GM23338 (cell line): Measurements from ENCODE around the gene CAT. TPM values are rescaled to one million over a fixed set of nuclear protein-coding genes. Genes with fewer than 3 reads are reported as not detected.

Experiments
- ATAC-seq: fragments of 200-7000 bp; cut with Tn5 transposase; 3 replicates; pipeline ENCODE4 v1.9.1; 2020
- DNase-seq: peaks from one replicate; pipeline ENCODE4 v3.0.0-alpha.2; 2015; ENCODE audit warnings: low spot score
- H2AFZ ChIP-seq: fragments of 200-600 bp; sonication (generic); 2 replicates; pipeline ENCODE4 v1.8.0; 2016; ENCODE audit warnings: antibody characterized with exemption, mild to moderate bottlenecking, moderate library complexity
- H3F3A ChIP-seq: fragments of 200-600 bp; sonication (generic); replicated peaks from 2 replicates; pipeline ENCODE4 v1.8.0; 2017; ENCODE audit warnings: antibody characterized with exemption, mixed run types, low read depth
- H3K27ac ChIP-seq: fragments of 200-600 bp; sonication (generic); 2 replicates; pipeline ENCODE4 v1.6.1; 2016; ENCODE audit warnings: low read depth
- H3K27me3 ChIP-seq: fragments of 200-600 bp; sonication (generic); 2 replicates; pipeline ENCODE4 v1.8.0; 2016; ENCODE audit warnings: mild to moderate bottlenecking, mixed run types, moderate library complexity; ENCODE audit not compliant: insufficient read depth
- H3K36me3 ChIP-seq: fragments of 200-600 bp; sonication (generic); 2 replicates; pipeline ENCODE4 v1.8.0; 2016; ENCODE audit warnings: mild to moderate bottlenecking; ENCODE audit not compliant: insufficient read depth
- H3K4me1 ChIP-seq: fragments of 200-600 bp; sonication (generic); 2 replicates; pipeline ENCODE4 v1.8.0; 2016; ENCODE audit warnings: mild to moderate bottlenecking, moderate library complexity; ENCODE audit not compliant: insufficient read depth
- H3K4me2 ChIP-seq: fragments of 200-600 bp; sonication (generic); 2 replicates; pipeline ENCODE4 v1.7.1; 2017; ENCODE audit warnings: mixed run types
- H3K4me3 ChIP-seq: fragments of 200-600 bp; sonication (generic); 2 replicates; pipeline ENCODE4 v1.6.1; 2016; ENCODE audit warnings: mixed run types
- H3K79me2 ChIP-seq: fragments of 200-600 bp; sonication (generic); replicated peaks from 2 replicates; pipeline ENCODE4 v1.8.0; 2017; ENCODE audit warnings: mild to moderate bottlenecking; ENCODE audit not compliant: insufficient read depth
- H3K9me2 ChIP-seq: fragments of 200-600 bp; sonication (generic); 2 replicates; pipeline ENCODE4 v1.8.0; 2017; ENCODE audit not compliant: insufficient read depth
- H4K20me1 ChIP-seq: fragments of 200-600 bp; sonication (generic); replicated peaks from 2 replicates; pipeline ENCODE4 v1.8.0; 2017; ENCODE audit warnings: mild to moderate bottlenecking; ENCODE audit not compliant: insufficient read depth
- H3K27ac Mint-ChIP-seq: 2 replicates; pipeline ENCODE4 v1.8.0; 2020; ENCODE audit warnings: inconsistent platforms, mild to moderate bottlenecking, moderate library complexity, mixed read lengths
- H3K27me3 Mint-ChIP-seq: 3 replicates; pipeline ENCODE4 v1.8.0; 2022; ENCODE audit warnings: low read depth, mild to moderate bottlenecking, moderate library complexity, mixed read lengths, inconsistent platforms; ENCODE audit not compliant: insufficient read depth, poor library complexity
- H3K36me3 Mint-ChIP-seq: 3 replicates; pipeline ENCODE4 v1.8.0; 2021; ENCODE audit warnings: low read depth, mild to moderate bottlenecking, inconsistent platforms, moderate library complexity, mixed read lengths
- H3K4me1 Mint-ChIP-seq: 3 replicates; pipeline ENCODE4 v1.8.0; 2020; ENCODE audit warnings: mild to moderate bottlenecking, inconsistent platforms, mixed read lengths
- H3K4me3 Mint-ChIP-seq: 3 replicates; pipeline ENCODE4 v1.8.0; 2021; ENCODE audit warnings: moderate library complexity, mild to moderate bottlenecking, inconsistent platforms, mixed read lengths
- H3K9me3 Mint-ChIP-seq: 3 replicates; pipeline ENCODE4 v1.8.0; 2020; ENCODE audit warnings: moderate library complexity, mild to moderate bottlenecking, inconsistent platforms, mixed read lengths
- CREB1 ChIP-seq: fragments of 250-450 bp; sonication (Bioruptor Pico); IDR thresholded peaks from 2 replicates; pipeline ENCODE4 v1.5.0; 2020; ENCODE audit warnings: low read depth, mild to moderate bottlenecking, moderate library complexity
- EZH2 ChIP-seq: fragments of 200-600 bp; sonication (generic); IDR thresholded peaks from one replicate; pipeline ENCODE4 v1.8.0; 2017; ENCODE audit warnings: antibody characterized with exemption, mild to moderate bottlenecking, low read depth; ENCODE audit not compliant: unreplicated experiment
- EZH2phosphoT487 ChIP-seq: fragments of 200-600 bp; sonication (generic); IDR thresholded peaks from one replicate; pipeline ENCODE4 v1.8.1; 2018; ENCODE audit warnings: antibody characterized with exemption; ENCODE audit not compliant: unreplicated experiment
- NANOG ChIP-seq: IDR thresholded peaks from 2 replicates; pipeline ENCODE4 v1.6.1; 2016; ENCODE audit warnings: antibody characterized with exemption, borderline replicate concordance
- REST ChIP-seq: IDR thresholded peaks from one replicate; pipeline ENCODE4 v1.6.1; 2018; ENCODE audit warnings: antibody characterized with exemption; ENCODE audit not compliant: unreplicated experiment
- STAT1 ChIP-seq: IDR thresholded peaks from one replicate; pipeline ENCODE4 v1.6.1; 2016; ENCODE audit warnings: antibody characterized with exemption; ENCODE audit not compliant: unreplicated experiment
- ZNF114 ChIP-seq: fragments of 250-450 bp; sonication (Bioruptor Pico); IDR thresholded peaks from 2 replicates; pipeline ENCODE4 v1.5.0; 2020; ENCODE audit warnings: mild to moderate bottlenecking, moderate library complexity
- polyA plus RNA-seq: library from polyadenylated mRNA; unstranded; fragments of >200 nt; fragmentation: Nextera tagmentation; extraction: Ambion mirVana; gene quantifications from 2 replicates; pipeline ENCODE4 v1.2.1, GENCODE V29; 2016
- total RNA-seq: library from RNA; depleted of rRNA; stranded (reverse); fragments of >200 nt; shearing (Covaris generic); gene quantifications from 2 replicates; pipeline ENCODE4 v1.2.3, GENCODE V29; 2014
- TF ChIP-seq, protein P1 (sequence below): fragments of 250-450 bp; sonication (Bioruptor Pico); IDR thresholded peaks from 2 replicates; pipeline ENCODE4 v1.5.0; 2020; ENCODE audit warnings: mild to moderate bottlenecking, moderate library complexity
- TF ChIP-seq, protein P2 (sequence below), 2 experiments: fragments of 200-600 bp in 1 of 2; sonication (generic) in 1 of 2; conservative IDR thresholded peaks; 2 replicates each; pipeline versions ENCODE4 v1.5.1 to v1.6.1; 2016 to 2017; ENCODE audit warnings: antibody characterized with exemption in 2 of 2, low read depth in 2 of 2, mild to moderate bottlenecking in 2 of 2, moderate library complexity in 1 of 2

Gene CAT
- total and polyA plus RNA-seq, 2 experiments from 2014 or later = 15.9 to 24.0 TPM

DNA sequence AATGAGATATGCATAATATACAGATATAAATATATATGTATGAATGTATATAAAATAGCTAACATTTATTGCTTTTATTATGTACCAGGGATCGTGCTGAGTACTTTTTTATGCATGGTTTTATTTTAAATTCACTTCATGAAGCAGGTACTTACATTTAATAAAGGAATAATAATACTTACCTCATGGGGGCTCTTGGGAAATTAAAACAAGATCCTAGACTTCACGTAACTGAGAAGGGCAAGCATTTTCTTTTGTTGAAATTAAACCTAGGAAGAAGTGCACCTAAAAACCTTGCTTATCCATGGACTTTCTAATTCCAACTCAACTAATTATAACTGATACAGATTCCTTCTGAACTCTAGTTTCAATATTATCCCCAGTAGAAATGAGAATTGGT, 40.9 kb upstream of the CAT start (continued):
- TF ChIP-seq, protein P1, sequence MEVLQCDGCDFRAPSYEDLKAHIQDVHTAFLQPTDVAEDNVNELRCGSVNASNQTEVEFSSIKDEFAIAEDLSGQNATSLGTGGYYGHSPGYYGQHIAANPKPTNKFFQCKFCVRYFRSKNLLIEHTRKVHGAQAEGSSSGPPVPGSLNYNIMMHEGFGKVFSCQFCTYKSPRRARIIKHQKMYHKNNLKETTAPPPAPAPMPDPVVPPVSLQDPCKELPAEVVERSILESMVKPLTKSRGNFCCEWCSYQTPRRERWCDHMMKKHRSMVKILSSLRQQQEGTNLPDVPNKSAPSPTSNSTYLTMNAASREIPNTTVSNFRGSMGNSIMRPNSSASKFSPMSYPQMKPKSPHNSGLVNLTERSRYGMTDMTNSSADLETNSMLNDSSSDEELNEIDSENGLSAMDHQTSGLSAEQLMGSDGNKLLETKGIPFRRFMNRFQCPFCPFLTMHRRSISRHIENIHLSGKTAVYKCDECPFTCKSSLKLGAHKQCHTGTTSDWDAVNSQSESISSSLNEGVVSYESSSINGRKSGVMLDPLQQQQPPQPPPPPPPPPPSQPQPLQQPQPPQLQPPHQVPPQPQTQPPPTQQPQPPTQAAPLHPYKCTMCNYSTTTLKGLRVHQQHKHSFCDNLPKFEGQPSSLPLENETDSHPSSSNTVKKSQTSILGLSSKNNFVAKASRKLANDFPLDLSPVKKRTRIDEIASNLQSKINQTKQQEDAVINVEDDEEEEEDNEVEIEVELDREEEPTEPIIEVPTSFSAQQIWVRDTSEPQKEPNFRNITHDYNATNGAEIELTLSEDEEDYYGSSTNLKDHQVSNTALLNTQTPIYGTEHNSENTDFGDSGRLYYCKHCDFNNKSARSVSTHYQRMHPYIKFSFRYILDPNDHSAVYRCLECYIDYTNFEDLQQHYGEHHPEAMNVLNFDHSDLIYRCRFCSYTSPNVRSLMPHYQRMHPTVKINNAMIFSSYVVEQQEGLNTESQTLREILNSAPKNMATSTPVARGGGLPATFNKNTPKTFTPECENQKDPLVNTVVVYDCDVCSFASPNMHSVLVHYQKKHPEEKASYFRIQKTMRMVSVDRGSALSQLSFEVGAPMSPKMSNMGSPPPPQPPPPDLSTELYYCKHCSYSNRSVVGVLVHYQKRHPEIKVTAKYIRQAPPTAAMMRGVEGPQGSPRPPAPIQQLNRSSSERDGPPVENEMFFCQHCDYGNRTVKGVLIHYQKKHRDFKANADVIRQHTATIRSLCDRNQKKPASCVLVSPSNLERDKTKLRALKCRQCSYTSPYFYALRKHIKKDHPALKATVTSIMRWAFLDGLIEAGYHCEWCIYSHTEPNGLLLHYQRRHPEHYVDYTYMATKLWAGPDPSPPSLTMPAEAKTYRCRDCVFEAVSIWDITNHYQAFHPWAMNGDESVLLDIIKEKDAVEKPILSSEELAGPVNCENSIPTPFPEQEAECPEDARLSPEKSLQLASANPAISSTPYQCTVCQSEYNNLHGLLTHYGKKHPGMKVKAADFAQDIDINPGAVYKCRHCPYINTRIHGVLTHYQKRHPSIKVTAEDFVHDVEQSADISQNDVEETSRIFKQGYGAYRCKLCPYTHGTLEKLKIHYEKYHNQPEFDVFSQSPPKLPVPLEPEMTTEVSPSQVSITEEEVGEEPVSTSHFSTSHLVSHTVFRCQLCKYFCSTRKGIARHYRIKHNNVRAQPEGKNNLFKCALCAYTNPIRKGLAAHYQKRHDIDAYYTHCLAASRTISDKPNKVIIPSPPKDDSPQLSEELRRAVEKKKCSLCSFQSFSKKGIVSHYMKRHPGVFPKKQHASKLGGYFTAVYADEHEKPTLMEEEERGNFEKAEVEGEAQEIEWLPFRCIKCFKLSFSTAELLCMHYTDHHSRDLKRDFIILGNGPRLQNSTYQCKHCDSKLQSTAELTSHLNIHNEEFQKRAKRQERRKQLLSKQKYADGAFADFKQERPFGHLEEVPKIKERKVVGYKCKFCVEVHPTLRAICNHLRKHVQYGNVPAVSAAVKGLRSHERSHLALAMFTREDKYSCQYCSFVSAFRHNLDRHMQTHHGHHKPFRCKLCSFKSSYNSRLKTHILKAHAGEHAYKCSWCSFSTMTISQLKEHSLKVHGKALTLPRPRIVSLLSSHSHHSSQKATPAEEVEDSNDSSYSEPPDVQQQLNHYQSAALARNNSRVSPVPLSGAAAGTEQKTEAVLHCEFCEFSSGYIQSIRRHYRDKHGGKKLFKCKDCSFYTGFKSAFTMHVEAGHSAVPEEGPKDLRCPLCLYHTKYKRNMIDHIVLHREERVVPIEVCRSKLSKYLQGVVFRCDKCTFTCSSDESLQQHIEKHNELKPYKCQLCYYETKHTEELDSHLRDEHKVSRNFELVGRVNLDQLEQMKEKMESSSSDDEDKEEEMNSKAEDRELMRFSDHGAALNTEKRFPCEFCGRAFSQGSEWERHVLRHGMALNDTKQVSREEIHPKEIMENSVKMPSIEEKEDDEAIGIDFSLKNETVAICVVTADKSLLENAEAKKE (CRISPR knock-in tag) = no peak
- TF ChIP-seq REST = no peak
- TF ChIP-seq EZH2 = no peak
- TF ChIP-seq CREB1 (CRISPR knock-in tag) = no peak

GRCh38 chr11:34403431-34403830, 35.3 kb upstream of the CAT start:
- H3K36me3 Mint-ChIP-seq = no peaks in the 10 kb centered on the region
- H3K27ac ChIP-seq = no peak overlapping the region
- H3K27me3 Mint-ChIP-seq = no peaks in the 10 kb centered on the region
- no peaks in the 10 kb centered on the region for H3K27me3 ChIP-seq
- H2AFZ ChIP-seq = no peak overlapping the region
- H3K4me2 ChIP-seq = no peak overlapping the region
- no peaks in the 10 kb centered on the region for H3F3A ChIP-seq
- ATAC-seq (no peak), DNase-seq (no peak)
- H3K27ac Mint-ChIP-seq = no peak overlapping the region
- H3K36me3 ChIP-seq = no peaks in the 10 kb centered on the region
- no peaks in the 10 kb centered on the region for H3K79me2 ChIP-seq
- peaks cover 2% of the 10 kb centered on the region; the same call in 1 of the 3 replicates for H3K9me3 Mint-ChIP-seq
- H3K4me1 ChIP-seq = no peaks in the 10 kb centered on the region
- no peak overlapping the region for H3K4me3 ChIP-seq
- H4K20me1 ChIP-seq = no peaks in the 10 kb centered on the region
- H3K9me2 ChIP-seq = peaks cover 2% of the 10 kb centered on the region; the same call in 1 of the 2 replicates
- H3K4me1 Mint-ChIP-seq = no peaks in the 10 kb centered on the region
- no peak overlapping the region for H3K4me3 Mint-ChIP-seq
- TF ChIP-seq EZH2phosphoT487 (no peak), STAT1 (no peak), NANOG (no peak), ZNF114 (no peak)
- TF ChIP-seq, protein P2, sequence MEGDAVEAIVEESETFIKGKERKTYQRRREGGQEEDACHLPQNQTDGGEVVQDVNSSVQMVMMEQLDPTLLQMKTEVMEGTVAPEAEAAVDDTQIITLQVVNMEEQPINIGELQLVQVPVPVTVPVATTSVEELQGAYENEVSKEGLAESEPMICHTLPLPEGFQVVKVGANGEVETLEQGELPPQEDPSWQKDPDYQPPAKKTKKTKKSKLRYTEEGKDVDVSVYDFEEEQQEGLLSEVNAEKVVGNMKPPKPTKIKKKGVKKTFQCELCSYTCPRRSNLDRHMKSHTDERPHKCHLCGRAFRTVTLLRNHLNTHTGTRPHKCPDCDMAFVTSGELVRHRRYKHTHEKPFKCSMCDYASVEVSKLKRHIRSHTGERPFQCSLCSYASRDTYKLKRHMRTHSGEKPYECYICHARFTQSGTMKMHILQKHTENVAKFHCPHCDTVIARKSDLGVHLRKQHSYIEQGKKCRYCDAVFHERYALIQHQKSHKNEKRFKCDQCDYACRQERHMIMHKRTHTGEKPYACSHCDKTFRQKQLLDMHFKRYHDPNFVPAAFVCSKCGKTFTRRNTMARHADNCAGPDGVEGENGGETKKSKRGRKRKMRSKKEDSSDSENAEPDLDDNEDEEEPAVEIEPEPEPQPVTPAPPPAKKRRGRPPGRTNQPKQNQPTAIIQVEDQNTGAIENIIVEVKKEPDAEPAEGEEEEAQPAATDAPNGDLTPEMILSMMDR (conservative IDR thresholded peaks at IDR 0.05; ENCODE audit: low read depth in 2 of 2) = no peak
